WTC11 (cell line): ENCODE measurements around the gene EIF4G1.

Source experiments
- IRF2 ChIP-seq: sonication (generic); formaldehyde crosslinking; IDR thresholded peaks from 2 replicates; pipeline ENCODE4 v1.8.0; 2022; ENCODE audit warnings: low read depth, missing genetic modification reagents, borderline replicate concordance
- TF ChIP-seq, protein P1 (sequence below): sonication (generic); formaldehyde crosslinking; IDR thresholded peaks from 2 replicates; pipeline ENCODE4 v1.8.0; 2023; ENCODE audit warnings: missing genetic modification reagents
- TF ChIP-seq, protein P2 (sequence below): sonication (generic); formaldehyde crosslinking; IDR thresholded peaks from 2 replicates; pipeline ENCODE4 v1.8.0; 2022; ENCODE audit warnings: mild to moderate bottlenecking, missing genetic modification reagents
- TF ChIP-seq, protein P3 (sequence below): sonication (generic); formaldehyde crosslinking; IDR thresholded peaks from 2 replicates; pipeline ENCODE4 v1.8.1; 2022; ENCODE audit warnings: mild to moderate bottlenecking, missing genetic modification reagents, moderate library complexity, borderline replicate concordance

DNA sequence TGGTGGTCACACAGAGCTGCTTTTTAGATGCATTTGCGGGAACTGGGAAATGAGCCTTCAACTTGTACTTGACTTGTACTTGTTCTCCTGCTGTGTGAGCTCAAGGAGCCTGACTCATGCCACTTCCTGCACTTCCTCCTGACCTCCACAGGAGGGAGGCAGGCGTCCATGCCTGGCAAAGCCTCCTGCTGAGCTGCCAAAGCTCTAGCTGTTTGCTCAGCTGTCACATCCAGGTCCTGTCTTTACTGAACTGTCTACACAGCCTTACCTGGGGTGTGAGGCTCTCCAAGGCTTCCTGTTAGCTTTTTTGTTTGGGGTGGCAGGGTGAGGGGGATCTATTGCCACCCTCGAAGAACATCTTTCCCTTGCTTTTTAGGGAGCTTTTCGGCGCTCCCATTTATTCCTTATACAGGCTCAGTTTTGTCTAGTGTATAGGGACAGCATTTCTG, 57.2 kb downstream of the EIF4G1 start:
- no peak for TF ChIP-seq IRF2 (CRISPR knock-in tag)
- TF ChIP-seq, protein P1, sequence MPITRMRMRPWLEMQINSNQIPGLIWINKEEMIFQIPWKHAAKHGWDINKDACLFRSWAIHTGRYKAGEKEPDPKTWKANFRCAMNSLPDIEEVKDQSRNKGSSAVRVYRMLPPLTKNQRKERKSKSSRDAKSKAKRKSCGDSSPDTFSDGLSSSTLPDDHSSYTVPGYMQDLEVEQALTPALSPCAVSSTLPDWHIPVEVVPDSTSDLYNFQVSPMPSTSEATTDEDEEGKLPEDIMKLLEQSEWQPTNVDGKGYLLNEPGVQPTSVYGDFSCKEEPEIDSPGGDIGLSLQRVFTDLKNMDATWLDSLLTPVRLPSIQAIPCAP (CRISPR knock-in tag), result no peak
- TF ChIP-seq, protein P2, sequence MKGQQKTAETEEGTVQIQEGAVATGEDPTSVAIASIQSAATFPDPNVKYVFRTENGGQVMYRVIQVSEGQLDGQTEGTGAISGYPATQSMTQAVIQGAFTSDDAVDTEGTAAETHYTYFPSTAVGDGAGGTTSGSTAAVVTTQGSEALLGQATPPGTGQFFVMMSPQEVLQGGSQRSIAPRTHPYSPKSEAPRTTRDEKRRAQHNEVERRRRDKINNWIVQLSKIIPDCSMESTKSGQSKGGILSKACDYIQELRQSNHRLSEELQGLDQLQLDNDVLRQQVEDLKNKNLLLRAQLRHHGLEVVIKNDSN (CRISPR knock-in tag), result no peak
- TF ChIP-seq, protein P3, sequence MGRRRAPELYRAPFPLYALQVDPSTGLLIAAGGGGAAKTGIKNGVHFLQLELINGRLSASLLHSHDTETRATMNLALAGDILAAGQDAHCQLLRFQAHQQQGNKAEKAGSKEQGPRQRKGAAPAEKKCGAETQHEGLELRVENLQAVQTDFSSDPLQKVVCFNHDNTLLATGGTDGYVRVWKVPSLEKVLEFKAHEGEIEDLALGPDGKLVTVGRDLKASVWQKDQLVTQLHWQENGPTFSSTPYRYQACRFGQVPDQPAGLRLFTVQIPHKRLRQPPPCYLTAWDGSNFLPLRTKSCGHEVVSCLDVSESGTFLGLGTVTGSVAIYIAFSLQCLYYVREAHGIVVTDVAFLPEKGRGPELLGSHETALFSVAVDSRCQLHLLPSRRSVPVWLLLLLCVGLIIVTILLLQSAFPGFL (CRISPR knock-in tag), result no peak
